HG02870 (cell line): Measurements from ENCODE around the gene IDH2.
A peak's percentile ranks its signal among the peaks of the same experiment; 100 is the strongest.
"Not testable (repeated sequence)": the region's sequence is repeated elsewhere in the genome, so short reads cannot be mapped to it uniquely, and the experiment has no call there.

Experiments
- ATAC-seq: cut with Tn5 transposase; IDR thresholded peaks from one replicate; pipeline ENCODE4 v1.9.1; 2021; ENCODE audit warnings: mild to moderate bottlenecking, moderate library complexity; ENCODE audit not compliant: unreplicated experiment

Gene IDH2

GRCh38 chr15:90115783-90116182 lies 13.5 kb upstream of the IDH2 start:
- ATAC-seq: no peak

GRCh38 chr15:90114451-90114901 lies 12.2 kb upstream of the IDH2 start:
- ATAC-seq: no peak

GRCh38 chr15:90113166-90113565 lies 10.9 kb upstream of the IDH2 start:
- no peak for ATAC-seq

- not testable (repeated sequence) for ATAC-seq
Measured at GRCh38 chr15:90109163-90109751, 7.0 kb upstream of the IDH2 start.

GRCh38 chr15:90108038-90108437 lies 5.8 kb upstream of the IDH2 start:
- not testable (repeated sequence) for ATAC-seq

- ATAC-seq: no peak
Measured at GRCh38 chr15:90106522-90107117, 4.4 kb upstream of the IDH2 start.

GRCh38 chr15:90105521-90105920 lies 3.3 kb upstream of the IDH2 start:
- no peak for ATAC-seq

GRCh38 chr15:90104551-90104950 lies 2.3 kb upstream of the IDH2 start:
- no peak for ATAC-seq

GRCh38 chr15:90103701-90104329 lies 1.5 kb upstream of the IDH2 start:
- no peak for ATAC-seq

GRCh38 chr15:90101130-90101968 lies 919 bp downstream of the IDH2 start:
- ATAC-seq: no peak

GRCh38 chr15:90099868-90100831 lies 2.1 kb downstream of the IDH2 start:
- no peak for ATAC-seq

- no peak for ATAC-seq
Measured at GRCh38 chr15:90099072-90099867, 3.0 kb downstream of the IDH2 start.

- ATAC-seq: peak; percentile 46
Measured at GRCh38 chr15:90097475-90097874, 4.8 kb downstream of the IDH2 start.

GRCh38 chr15:90095521-90095959 lies 6.7 kb downstream of the IDH2 start:
- ATAC-seq: no peak

GRCh38 chr15:90091156-90091931 lies 10.9 kb downstream of the IDH2 start:
- no peak for ATAC-seq

GRCh38 chr15:90090226-90090848 lies 11.9 kb downstream of the IDH2 start:
- no peak for ATAC-seq

GRCh38 chr15:90087454-90088154 lies 14.7 kb downstream of the IDH2 start:
- no peak for ATAC-seq

- ATAC-seq: no peak
Measured at GRCh38 chr15:90086868-90087268, 15.4 kb downstream of the IDH2 start.
